Subcutaneous adipose tissue (tissue), 4 donors: ENCODE results near the gene VPS41. TPM values are rescaled to one million over a fixed set of nuclear protein-coding genes. Genes with fewer than 3 reads are reported as not detected.

Source experiments
- CTCF ChIP-seq: fragments of 450-650 bp; IDR thresholded peaks from one replicate; pipeline ENCODE4 v1.5.1; 2016; ENCODE audit warnings: low read depth, mild to moderate bottlenecking, control low read depth, antibody characterized with exemption, moderate library complexity
- total RNA-seq, 4 donors: library from RNA; depleted of rRNA; stranded (reverse); fragments of >200 nt; gene quantifications; one replicate each; pipeline ENCODE4 v1.1.0, GENCODE V29; 2016

Gene VPS41
- total RNA-seq, 4 donors from 2014 or later, result 41.9 to 61.8 (median 55.0) TPM

- no peak for TF ChIP-seq CTCF
These were observed 30.1 kb downstream of the VPS41 start for GRCh38 chr7:38878694-38879457.

GRCh38 chr7:38873433-38873832, 35.6 kb downstream of the VPS41 start:
- no peak for TF ChIP-seq CTCF

- TF ChIP-seq CTCF, result no peak
These were observed 36.8 kb downstream of the VPS41 start for GRCh38 chr7:38872202-38872601.

- TF ChIP-seq CTCF, result no peak
These were observed 38.8 kb downstream of the VPS41 start for GRCh38 chr7:38870147-38870546.

- TF ChIP-seq CTCF, result no peak
These were observed 45.2 kb downstream of the VPS41 start for GRCh38 chr7:38863601-38864291.

GRCh38 chr7:38862666-38863065, 46.3 kb downstream of the VPS41 start:
- TF ChIP-seq CTCF, result no peak

- TF ChIP-seq CTCF, result no peak
These were observed 50.6 kb downstream of the VPS41 start for GRCh38 chr7:38858259-38858884.
